ENCODE data around the gene ARHGEF6. TPM values are rescaled to one million over a fixed set of nuclear protein-coding genes. Genes with fewer than 3 reads are reported as not detected.

Gene ARHGEF6
- total RNA-seq, 4 donors from 2014 or later = 3.8 to 29.7 (median 6.6) TPM

- Histone ChIP-seq H3K4me1 (no peaks in the 10 kb centered on the region), H3K36me3 (no peaks in the 10 kb centered on the region), H3K27me3 (no peaks in the 10 kb centered on the region), H3K27ac (peak within 1 kb of the TSS in 1 of 4 donors; percentile 45), H3K9me3 (no peaks in the 10 kb centered on the region), H3K4me3 (peak within 1 kb of the TSS in 2 of 4 donors; percentile 7 to 16)
- TF ChIP-seq POLR2A (IDR thresholded peaks at IDR 0.05) (no peak), CTCF (IDR thresholded peaks at IDR 0.05) (no peak)
- peak in 1 of 3 donors; percentile 53 for DNase-seq
Observed at GRCh38 chrX:136647677-136648360, 132.9 kb downstream of the ARHGEF6 start, which contains the start of gene CD40LG. CD40LG (plus strand) TSS chrX:136648158; CDS start chrX:136648249, 91 bp downstream.

- Histone ChIP-seq H3K4me3 (no peak overlapping the region), H3K9me3 (no peaks in the 10 kb centered on the region), H3K36me3 (no peaks in the 10 kb centered on the region), H3K27ac (no peak overlapping the region), H3K27me3 (no peaks in the 10 kb centered on the region), H3K4me1 (no peaks in the 10 kb centered on the region)
- DNase-seq = peak in 2 of 3 donors; percentile 47 to 68
- TF ChIP-seq CTCF (IDR thresholded peaks at IDR 0.05) (no peak), POLR2A (IDR thresholded peaks at IDR 0.05) (no peak)
Observed at GRCh38 chrX:136646602-136647239, 134.0 kb downstream of the ARHGEF6 start.

GRCh38 chrX:136643243-136643642 is 137.5 kb downstream of the ARHGEF6 start:
- no peak for DNase-seq
- Histone ChIP-seq H3K4me3 (no peak overlapping the region), H3K9me3 (no peaks in the 10 kb centered on the region), H3K36me3 (no peaks in the 10 kb centered on the region), H3K27me3 (no peaks in the 10 kb centered on the region), H3K4me1 (no peaks in the 10 kb centered on the region), H3K27ac (peak overlapping the region in 1 of 4 donors; percentile 14)
- TF ChIP-seq POLR2A (IDR thresholded peaks at IDR 0.05) = no peak
- TF ChIP-seq CTCF (IDR thresholded peaks at IDR 0.05) = no peak

DNA sequence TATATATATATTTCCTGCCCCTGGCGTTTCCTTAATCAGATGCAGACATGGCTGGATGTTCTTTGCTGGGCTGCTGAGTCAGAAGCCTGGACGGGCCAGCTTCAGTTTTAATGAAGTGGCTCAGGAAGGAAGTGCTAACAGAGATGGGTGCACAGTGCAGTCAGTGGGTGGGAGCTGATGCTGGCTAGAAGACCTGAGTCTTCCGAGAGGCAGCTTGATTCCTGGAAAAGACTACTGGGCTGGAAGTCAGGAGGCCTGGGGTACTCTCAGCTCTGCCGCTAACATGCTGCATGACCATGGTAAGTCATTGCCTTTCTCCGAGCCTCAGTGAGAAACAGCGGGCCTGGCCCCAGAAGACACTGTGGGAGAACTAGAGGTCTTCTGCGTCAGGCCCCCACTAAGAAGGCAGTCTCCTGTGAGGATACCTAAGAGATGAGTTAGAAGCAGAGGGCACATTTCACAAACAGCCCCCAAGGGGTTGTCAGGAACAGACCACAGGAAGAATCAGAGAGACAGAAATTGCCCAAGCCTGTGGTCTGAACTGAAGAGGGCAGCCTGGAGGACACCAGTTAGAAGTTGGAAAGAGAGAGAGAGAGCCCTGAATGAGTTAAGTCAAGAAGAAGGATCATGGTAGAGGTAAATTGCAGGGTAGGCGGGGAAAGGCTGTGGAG is 141.1 kb downstream of the ARHGEF6 start:
- no peaks in the 10 kb centered on the region for H3K9me3 ChIP-seq
- no peaks in the 10 kb centered on the region for H3K27me3 ChIP-seq
- H3K27ac ChIP-seq = peak overlapping the region in 2 of 4 donors; percentile 48 to 57
- DNase-seq = no peak
- H3K4me1 ChIP-seq = no peaks in the 10 kb centered on the region
- H3K36me3 ChIP-seq = no peaks in the 10 kb centered on the region
- H3K4me3 ChIP-seq = no peak overlapping the region
- TF ChIP-seq CTCF (IDR thresholded peaks at IDR 0.05) = no peak
- TF ChIP-seq POLR2A (IDR thresholded peaks at IDR 0.05) = no peak

GRCh38 chrX:136636121-136636520 is 144.6 kb downstream of the ARHGEF6 start:
- Histone ChIP-seq H3K9me3 (no peaks in the 10 kb centered on the region), H3K27me3 (no peaks in the 10 kb centered on the region), H3K4me3 (no peak overlapping the region), H3K27ac (peak overlapping the region in 2 of 4 donors; percentile 25 to 30), H3K36me3 (no peaks in the 10 kb centered on the region), H3K4me1 (no peaks in the 10 kb centered on the region)
- no peak for DNase-seq
- no peak for TF ChIP-seq POLR2A (IDR thresholded peaks at IDR 0.05)
- TF ChIP-seq CTCF (IDR thresholded peaks at IDR 0.05) = no peak

Data from Peyer's patch (tissue), 4 donors.